SH-SY5Y (cell line): ENCODE data around the gene COL15A1.

Experiments used
- GATA2 ChIP-seq: IDR thresholded peaks from 2 replicates; pipeline ENCODE4 v1.6.1; 2011; ENCODE audit warnings: mild to moderate bottlenecking, low read depth, low read length
- GATA3 ChIP-seq: IDR thresholded peaks from 2 replicates; pipeline ENCODE4 v1.6.1; 2011; ENCODE audit warnings: low read depth, mild to moderate bottlenecking, low read length, moderate library complexity

- TF ChIP-seq GATA2 = no peak
- no peak for TF ChIP-seq GATA3
Measured at GRCh38 chr9:98999152-98999525, 55.4 kb downstream of the COL15A1 start.
